Measurements from ENCODE around the gene TSHZ1. TPM values are rescaled to one million over a fixed set of nuclear protein-coding genes. Genes with fewer than 3 reads are reported as not detected.

TSHZ1 gene
- total RNA-seq, 4 donors from 2014 or later: 14.1 to 23.3 (median 17.6) TPM

- intact Hi-C loops (cut with DNase I; ENCODE audit: low total_unique reads): no loop called here
- DNase-seq (ENCODE audit: low spot score in 2 of 2): no peak
- H3K4me3 ChIP-seq (ENCODE audit: low read depth, poor library complexity, severe bottlenecking): no peak overlapping the region
- TF ChIP-seq CTCF (IDR thresholded peaks at IDR 0.05): no peak
- TF ChIP-seq POLR2A (IDR thresholded peaks at IDR 0.05): no peak
- 18% methylated on average over 8 of the region's 8 CpGs for WGBS, 2 donors
Measured at GRCh38 chr18:75247611-75248421, 37.2 kb downstream of the TSHZ1 start.

GRCh38 chr18:75248426-75249174 lies 38.0 kb downstream of the TSHZ1 start:
- DNase-seq (ENCODE audit: low spot score in 2 of 2): no peak

GRCh38 chr18:75249175-75249518 lies 38.5 kb downstream of the TSHZ1 start:
- no peak overlapping the region for H3K4me3 ChIP-seq (ENCODE audit: low read depth, poor library complexity, severe bottlenecking)
- 94 to 100% methylated on average over 4 to 9 of the region's 9 CpGs for WGBS, 2 donors
- intact Hi-C loops (cut with DNase I; ENCODE audit: low total_unique reads): no loop called here

More at GRCh38 chr18:75248426-75249174, 38.0 kb downstream of the TSHZ1 start:
- no peak overlapping the region for H3K4me3 ChIP-seq (ENCODE audit: low read depth, poor library complexity, severe bottlenecking)
- intact Hi-C loops (cut with DNase I; ENCODE audit: low total_unique reads): no loop called here
- WGBS, 2 donors: 70 to 81% methylated on average over 15 to 17 of the region's 20 CpGs
- TF ChIP-seq POLR2A (IDR thresholded peaks at IDR 0.05) (no peak), CTCF (IDR thresholded peaks at IDR 0.05) (no peak)

GRCh38 chr18:75249672-75250470 lies 39.3 kb downstream of the TSHZ1 start:
- H3K4me3 ChIP-seq (ENCODE audit: low read depth, poor library complexity, severe bottlenecking): no peak overlapping the region
- no peak for DNase-seq (ENCODE audit: low spot score in 2 of 2)
- intact Hi-C loops (cut with DNase I; ENCODE audit: low total_unique reads): no loop called here
- WGBS, 2 donors: 85 to 89% methylated on average over 18 of the region's 18 CpGs
- TF ChIP-seq CTCF (IDR thresholded peaks at IDR 0.05): no peak
- no peak for TF ChIP-seq POLR2A (IDR thresholded peaks at IDR 0.05)

More at GRCh38 chr18:75249175-75249518, 38.5 kb downstream of the TSHZ1 start:
- TF ChIP-seq CTCF (IDR thresholded peaks at IDR 0.05) (no peak), POLR2A (IDR thresholded peaks at IDR 0.05) (no peak)
- no peak for DNase-seq (ENCODE audit: low spot score in 2 of 2)

GRCh38 chr18:75250471-75250821 lies 39.8 kb downstream of the TSHZ1 start:
- no peak for DNase-seq (ENCODE audit: low spot score in 2 of 2)
- 91 to 94% methylated on average over 16 to 20 of the region's 20 CpGs for WGBS, 2 donors
- intact Hi-C loops (cut with DNase I; ENCODE audit: low total_unique reads): no loop called here
- TF ChIP-seq POLR2A (IDR thresholded peaks at IDR 0.05) (no peak), CTCF (IDR thresholded peaks at IDR 0.05) (no peak)
- H3K4me3 ChIP-seq (ENCODE audit: low read depth, poor library complexity, severe bottlenecking): no peak overlapping the region
